ENCODE measurements around the gene NME4. TPM values are rescaled to one million over a fixed set of nuclear protein-coding genes. Genes with fewer than 3 reads are reported as not detected.

Gene NME4
- total and polyA plus RNA-seq, 10 of the 15 experiments (the other 5 are each of a cell fraction or from before 2014, with no cell fraction given): 11.0 to 235 (median 97.7) TPM

DNA sequence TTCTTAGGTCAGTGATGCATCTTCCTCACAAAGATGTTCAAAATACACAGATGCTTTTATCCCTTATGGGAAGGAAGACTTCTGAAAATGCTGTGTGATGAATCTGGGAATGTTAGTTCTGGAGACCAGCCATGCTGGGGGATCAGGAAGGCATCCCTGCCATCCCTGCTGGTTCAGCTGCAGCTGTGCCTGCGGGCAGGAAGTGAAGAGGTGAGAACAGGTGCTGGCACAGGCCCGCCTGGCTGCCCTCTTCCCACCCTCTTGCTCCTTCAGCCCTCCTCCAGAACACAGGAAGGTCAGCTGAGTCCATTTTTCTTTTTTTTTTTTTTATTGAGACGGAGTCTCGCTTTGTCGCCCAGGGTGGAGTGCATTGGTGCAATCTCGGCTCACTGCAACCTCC, 43.6 kb downstream of the NME4 start (continued):
- TF ChIP-seq IRF5 (IDR thresholded peaks at IDR 0.05; ENCODE audit: borderline replicate concordance) (no peak), IRF4 (IDR thresholded peaks at IDR 0.05; ENCODE audit: low read depth, low read length) (no peak), POLR2A (IDR thresholded peaks at IDR 0.05; ENCODE audit: low read depth, low read length) (no peak)
- TF ChIP-seq, protein P1, sequence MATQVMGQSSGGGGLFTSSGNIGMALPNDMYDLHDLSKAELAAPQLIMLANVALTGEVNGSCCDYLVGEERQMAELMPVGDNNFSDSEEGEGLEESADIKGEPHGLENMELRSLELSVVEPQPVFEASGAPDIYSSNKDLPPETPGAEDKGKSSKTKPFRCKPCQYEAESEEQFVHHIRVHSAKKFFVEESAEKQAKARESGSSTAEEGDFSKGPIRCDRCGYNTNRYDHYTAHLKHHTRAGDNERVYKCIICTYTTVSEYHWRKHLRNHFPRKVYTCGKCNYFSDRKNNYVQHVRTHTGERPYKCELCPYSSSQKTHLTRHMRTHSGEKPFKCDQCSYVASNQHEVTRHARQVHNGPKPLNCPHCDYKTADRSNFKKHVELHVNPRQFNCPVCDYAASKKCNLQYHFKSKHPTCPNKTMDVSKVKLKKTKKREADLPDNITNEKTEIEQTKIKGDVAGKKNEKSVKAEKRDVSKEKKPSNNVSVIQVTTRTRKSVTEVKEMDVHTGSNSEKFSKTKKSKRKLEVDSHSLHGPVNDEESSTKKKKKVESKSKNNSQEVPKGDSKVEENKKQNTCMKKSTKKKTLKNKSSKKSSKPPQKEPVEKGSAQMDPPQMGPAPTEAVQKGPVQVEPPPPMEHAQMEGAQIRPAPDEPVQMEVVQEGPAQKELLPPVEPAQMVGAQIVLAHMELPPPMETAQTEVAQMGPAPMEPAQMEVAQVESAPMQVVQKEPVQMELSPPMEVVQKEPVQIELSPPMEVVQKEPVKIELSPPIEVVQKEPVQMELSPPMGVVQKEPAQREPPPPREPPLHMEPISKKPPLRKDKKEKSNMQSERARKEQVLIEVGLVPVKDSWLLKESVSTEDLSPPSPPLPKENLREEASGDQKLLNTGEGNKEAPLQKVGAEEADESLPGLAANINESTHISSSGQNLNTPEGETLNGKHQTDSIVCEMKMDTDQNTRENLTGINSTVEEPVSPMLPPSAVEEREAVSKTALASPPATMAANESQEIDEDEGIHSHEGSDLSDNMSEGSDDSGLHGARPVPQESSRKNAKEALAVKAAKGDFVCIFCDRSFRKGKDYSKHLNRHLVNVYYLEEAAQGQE (IDR thresholded peaks at IDR 0.05; ENCODE audit: low read depth, low read length): no peak

DNA sequence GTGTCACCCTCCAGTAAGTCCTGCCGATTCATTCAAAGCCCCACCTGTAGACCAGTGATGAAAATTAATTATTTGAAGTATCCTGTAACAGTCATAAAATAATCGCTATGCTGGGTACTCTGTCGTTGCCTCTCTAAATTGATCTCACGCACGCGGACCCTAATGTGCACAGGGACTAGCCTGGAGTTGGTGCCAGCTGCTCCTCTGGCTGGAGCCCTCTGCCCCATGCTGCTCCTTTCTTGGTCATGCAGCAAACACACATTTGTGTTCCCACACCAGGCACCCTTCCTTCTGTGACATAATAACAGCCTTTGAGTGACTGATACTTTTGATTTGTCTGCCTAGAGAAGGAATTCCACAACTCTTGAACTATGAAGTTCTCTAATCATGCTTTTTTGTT, 44.4 kb downstream of the NME4 start:
- ATAC-seq (no peak), FAIRE-seq (no peak), DNase-seq (ENCODE audit: low read depth, low spot score) (no peak)
- H3K4me1 ChIP-seq (ENCODE audit: control insufficient read depth, insufficient read depth, low read length): no peaks in the 10 kb centered on the region
- no peak overlapping the region for H3K9ac ChIP-seq (ENCODE audit: control insufficient read depth, insufficient read depth, low read length)
- no peak for TF ChIP-seq RELA (IDR thresholded peaks at IDR 0.05; ENCODE audit: borderline replicate concordance, partially characterized antibody)
- TF ChIP-seq HSF1 (IDR thresholded peaks at IDR 0.05; ENCODE audit: low read depth, low read length): no peak
- intact Hi-C loops (cut with micrococcal nuclease; ENCODE audit: unreplicated experiment): no loop called here
- in situ Hi-C loops (cut with MboI): no loop called here
- no peak overlapping the region for H2AFZ ChIP-seq (ENCODE audit: control insufficient read depth, low read depth, low read length)
- no peaks in the 10 kb centered on the region; the same call in 1 of the 2 replicates for H3K79me2 ChIP-seq (ENCODE audit: control insufficient read depth, insufficient read depth, low read length)
- H4K20me1 ChIP-seq (ENCODE audit: control insufficient read depth, insufficient read depth): no peaks in the 10 kb centered on the region
- SMC1A ChIA-PET (ENCODE audit: uncharacterized antibody, unreplicated experiment): no interaction called here
- no peaks in the 10 kb centered on the region for H3K27me3 ChIP-seq (replicated peaks in 1 of 2; ENCODE audit: control insufficient read depth in 2 of 2, insufficient read depth in 2 of 2, low read length in 1 of 2)
- POLR2A ChIA-PET: no interaction called here
- WGBS (ENCODE audit: insufficient coverage, insufficient replicate concordance, low lambda C conversion rate, missing lambda C conversion rate): 98% methylated on average over 6 of the region's 6 CpGs
- RAD21 ChIA-PET (ENCODE audit: unreplicated experiment): no interaction called here
- H3K4me3 ChIP-seq: no peak overlapping the region
- CTCF ChIA-PET: no interaction called here
- H3K9me3 ChIP-seq (replicated peaks; ENCODE audit: control insufficient read depth, insufficient read depth, low read length): no peaks in the 10 kb centered on the region
- H3K4me2 ChIP-seq (ENCODE audit: control insufficient read depth, insufficient read depth): no peak overlapping the region
- H3K27ac ChIP-seq (ENCODE audit: control insufficient read depth, insufficient read depth): no peak overlapping the region
- no peaks in the 10 kb centered on the region; a peak in 1 of 4 replicates for H3K36me3 ChIP-seq (ENCODE audit: control insufficient read depth in 2 of 2, insufficient read depth in 2 of 2, low read length in 1 of 2)
- no TSS peak for BruUV-seq (replicated peaks)
